Cardiac fibroblast (primary cell): ENCODE results near the gene CACNA2D3.

ENCODE experiments used
- DNase-seq, 2 donors: peaks; one replicate each; pipeline versions ENCODE4 v3.0.0 to v3.0.0-alpha.2; 2010; ENCODE audit warnings: low read depth in 2 of 2
- H3K4me3 ChIP-seq, 2 donors: replicated peaks in 1 of 2; 1 replicate in 1 of 2; 2 replicates in 1 of 2; pipeline ENCODE4 v1.5.1; 2011; ENCODE audit warnings: low read depth in 2 of 2, low read length in 2 of 2, mild to moderate bottlenecking in 2 of 2, moderate library complexity in 1 of 2
- CTCF ChIP-seq: IDR thresholded peaks from one replicate; pipeline ENCODE4 v1.5.1; 2011; ENCODE audit warnings: low read depth, mild to moderate bottlenecking, low read length, inconsistent platforms

Gene CACNA2D3

DNA sequence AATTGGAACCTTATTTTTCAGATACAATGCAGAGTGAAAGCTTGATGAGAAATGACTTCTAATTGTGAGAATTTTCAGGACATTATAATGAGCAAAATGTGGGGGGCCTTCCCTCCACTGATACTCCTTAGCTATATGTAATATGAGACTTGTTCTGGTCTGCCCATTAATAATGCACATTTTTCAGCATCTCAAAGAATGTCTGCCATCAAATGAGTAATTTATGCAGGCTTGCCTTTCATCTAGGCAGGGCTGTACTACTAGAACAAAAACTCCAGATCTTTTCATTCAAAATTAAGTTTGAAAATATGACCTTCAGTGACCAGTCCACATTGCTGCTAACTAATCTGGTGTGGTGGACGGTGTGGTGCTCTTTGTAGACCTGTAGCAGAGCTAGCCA is 678.1 kb downstream of the CACNA2D3 start:
- TF ChIP-seq CTCF: no peak

DNA sequence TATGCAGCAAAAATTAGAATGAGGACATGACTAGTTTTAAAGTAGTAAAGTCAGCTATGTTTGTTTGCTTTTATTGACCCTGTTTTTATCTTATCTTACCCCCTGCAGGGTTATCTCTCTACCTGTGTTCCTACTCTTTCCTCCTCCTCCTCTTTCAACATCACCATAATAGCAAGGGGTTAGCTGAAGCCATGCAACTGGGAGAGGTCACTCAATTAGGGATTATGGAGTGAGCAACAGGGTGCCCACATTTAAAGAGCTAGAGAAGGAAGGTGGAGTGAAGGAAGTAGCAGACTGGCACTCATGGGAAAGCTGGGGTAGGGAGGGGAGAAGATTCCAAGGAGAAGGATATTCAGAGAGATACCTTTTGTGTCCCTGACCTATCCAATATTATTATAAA is 679.6 kb downstream of the CACNA2D3 start:
- no peak for DNase-seq
- no peak for TF ChIP-seq CTCF
- no peak overlapping the region for H3K4me3 ChIP-seq

More for the DNA sequence above, 678.1 kb downstream of the CACNA2D3 start:
- no peak overlapping the region for H3K4me3 ChIP-seq
- DNase-seq: no peak

GRCh38 chr3:54810401-54810800 is 688.0 kb downstream of the CACNA2D3 start:
- TF ChIP-seq CTCF: no peak
- DNase-seq: no peak
- no peak overlapping the region for H3K4me3 ChIP-seq

DNA sequence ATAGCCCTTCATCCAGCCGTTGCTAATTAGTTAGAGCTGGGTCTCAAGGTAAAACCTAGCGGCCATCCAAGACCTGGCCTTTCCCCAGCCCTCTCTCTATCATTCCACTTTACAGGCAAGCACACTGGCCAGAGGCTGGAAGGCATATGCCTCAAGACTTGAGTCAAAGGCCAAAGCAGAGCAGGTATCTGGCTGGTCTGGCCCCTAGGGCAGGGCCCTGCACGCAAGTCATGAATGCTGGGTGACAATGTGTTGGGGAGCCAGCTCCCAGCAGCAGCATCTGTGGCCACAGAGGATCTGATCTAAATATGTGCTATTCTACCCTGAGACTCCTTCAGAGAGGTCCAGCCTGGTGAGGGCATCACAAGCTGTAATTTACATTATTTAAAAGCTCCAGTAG is 691.9 kb downstream of the CACNA2D3 start:
- DNase-seq: no peak
- no peak for TF ChIP-seq CTCF
- H3K4me3 ChIP-seq: no peak overlapping the region

DNA sequence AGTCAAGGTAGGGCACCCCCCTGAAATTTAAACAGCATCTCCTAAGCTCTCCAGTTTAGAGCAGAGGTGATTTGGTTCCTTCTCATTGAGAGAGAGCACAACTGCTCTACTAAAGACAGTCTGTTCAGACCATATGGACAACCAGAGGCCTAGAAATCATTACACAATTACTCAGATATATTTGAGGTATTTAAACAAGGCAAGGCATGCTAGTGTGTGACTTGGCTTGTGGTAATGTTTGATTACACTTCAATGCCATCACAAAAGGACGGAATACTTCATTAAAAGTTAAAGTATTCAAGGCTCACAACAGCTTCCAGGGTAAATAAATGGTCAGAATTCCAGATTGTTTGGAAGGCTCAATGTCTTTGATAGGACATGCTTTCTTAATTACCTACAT is 695.3 kb downstream of the CACNA2D3 start:
- no peak overlapping the region for H3K4me3 ChIP-seq
- no peak for DNase-seq
- no peak for TF ChIP-seq CTCF

DNA sequence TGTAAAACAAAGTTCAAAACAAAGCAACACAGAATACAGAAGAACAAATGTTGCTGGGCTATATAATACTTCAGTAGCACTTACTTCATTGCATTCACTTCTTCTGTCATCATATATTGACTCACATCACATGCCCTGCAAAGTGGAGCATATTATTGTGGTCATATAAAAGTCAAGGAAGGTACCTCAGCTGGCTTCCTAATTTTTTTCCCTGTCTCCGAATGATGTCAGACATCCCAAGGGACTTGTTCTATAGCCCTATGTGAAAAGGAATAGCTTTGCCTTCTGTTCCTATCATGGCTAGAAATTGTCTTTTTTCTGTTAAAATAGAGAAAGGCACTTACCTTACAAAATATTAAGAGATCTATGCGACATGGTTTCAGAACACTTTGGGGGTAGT is 696.1 kb downstream of the CACNA2D3 start:
- no peak overlapping the region for H3K4me3 ChIP-seq
- no peak for TF ChIP-seq CTCF
- no peak for DNase-seq

- no peak overlapping the region for H3K4me3 ChIP-seq
- TF ChIP-seq CTCF: no peak
- no peak for DNase-seq
Observed at GRCh38 chr3:54818942-54819341, 696.6 kb downstream of the CACNA2D3 start.
